DND-41 (cell line): ENCODE measurements around the gene PPP1R13L.

Experiments used
- ATAC-seq: fragments of 200-7000 bp; cut with Tn5 transposase; 3 replicates; pipeline ENCODE4 v1.9.1; 2021; ENCODE audit warnings: low read depth; ENCODE audit not compliant: insufficient read depth
- DNase-seq: peaks from one replicate; pipeline ENCODE4 v3.0.0-alpha.2; 2020
- H2AFZ ChIP-seq: 2 replicates; pipeline ENCODE4 v1.6.0; 2012; ENCODE audit warnings: low read depth, low read length
- H3K27ac ChIP-seq: 2 replicates; pipeline ENCODE4 v1.5.1; 2012; ENCODE audit warnings: low read length, inconsistent platforms
- H3K27me3 ChIP-seq: fragments of 200-600 bp; sonication (generic); 2 replicates; pipeline ENCODE4 v1.6.0; 2012; ENCODE audit warnings: low read length, mild to moderate bottlenecking, inconsistent platforms; ENCODE audit not compliant: insufficient read depth, poor library complexity
- H3K36me3 ChIP-seq: 2 replicates; pipeline ENCODE4 v1.5.1; 2012; ENCODE audit warnings: low read length, inconsistent platforms; ENCODE audit not compliant: insufficient read depth
- H3K4me1 ChIP-seq: 2 replicates; pipeline ENCODE4 v1.5.1; 2012; ENCODE audit warnings: mild to moderate bottlenecking, low read length; ENCODE audit not compliant: insufficient read depth
- H3K4me2 ChIP-seq: 2 replicates; pipeline ENCODE4 v1.6.0; 2012; ENCODE audit warnings: mild to moderate bottlenecking, moderate library complexity, low read length, inconsistent platforms; ENCODE audit not compliant: insufficient read depth
- H3K4me3 ChIP-seq, 2 experiments: fragments of 200-600 bp in 1 of 2; shearing (Covaris generic) in 1 of 2; 2 replicates each; pipeline ENCODE4 v1.5.1; 2012 to 2016; ENCODE audit warnings: inconsistent platforms in 2 of 2, low read length in 2 of 2, mild to moderate bottlenecking in 2 of 2, low read depth in 1 of 2, moderate library complexity in 1 of 2
- H3K79me2 ChIP-seq: 2 replicates; pipeline ENCODE4 v1.6.0; 2012; ENCODE audit warnings: low read length, inconsistent platforms; ENCODE audit not compliant: insufficient read depth
- H3K9ac ChIP-seq: 2 replicates; pipeline ENCODE4 v1.6.0; 2012; ENCODE audit warnings: low read depth, mild to moderate bottlenecking, inconsistent platforms, low read length, moderate library complexity
- H3K9me3 ChIP-seq: 2 replicates; pipeline ENCODE4 v1.5.1; 2012; ENCODE audit warnings: low read length, moderate library complexity, mild to moderate bottlenecking, inconsistent platforms; ENCODE audit not compliant: insufficient read depth, severe bottlenecking
- H4K20me1 ChIP-seq: 2 replicates; pipeline ENCODE4 v1.6.0; 2012; ENCODE audit warnings: low read length; ENCODE audit not compliant: insufficient read depth
- CTCF ChIP-seq: IDR thresholded peaks from 2 replicates; pipeline ENCODE4 v1.5.1; 2012; ENCODE audit warnings: borderline replicate concordance, low read length, moderate library complexity, mild to moderate bottlenecking; ENCODE audit not compliant: poor library complexity, severe bottlenecking; ENCODE audit errors: extremely low read depth
- EZH2 ChIP-seq: IDR thresholded peaks from 3 replicates; pipeline ENCODE4 v1.6.1; 2012; ENCODE audit warnings: borderline replicate concordance, low read depth, mild to moderate bottlenecking, moderate library complexity, low read length, inconsistent platforms; ENCODE audit not compliant: severe bottlenecking

The PPP1R13L gene

GRCh38 chr19:45423033-45423588 is 18.2 kb upstream of the PPP1R13L start:
- H3K4me3 ChIP-seq, result peak overlapping the region; percentile 70 to 76
- TF ChIP-seq CTCF (no peak), EZH2 (no peak)
- H3K9me3 ChIP-seq, result no peaks in the 10 kb centered on the region
- peak overlapping the region; percentile 89 for H2AFZ ChIP-seq
- H3K9ac ChIP-seq, result peak overlapping the region; percentile 66
- H3K79me2 ChIP-seq, result peaks cover 11% of the 10 kb centered on the region
- peak overlapping the region; percentile 64 for H3K27ac ChIP-seq
- H3K4me1 ChIP-seq, result peaks cover 43% of the 10 kb centered on the region
- peak overlapping the region; percentile 96 for H3K4me2 ChIP-seq
- H4K20me1 ChIP-seq, result peaks cover 3% of the 10 kb centered on the region; the same call in 1 of the 2 replicates
- ATAC-seq, result no peak; the same call in 2 of the 3 replicates
- no peak for DNase-seq
- peaks cover 20% of the 10 kb centered on the region for H3K36me3 ChIP-seq
- H3K27me3 ChIP-seq, result no peaks in the 10 kb centered on the region

DNA sequence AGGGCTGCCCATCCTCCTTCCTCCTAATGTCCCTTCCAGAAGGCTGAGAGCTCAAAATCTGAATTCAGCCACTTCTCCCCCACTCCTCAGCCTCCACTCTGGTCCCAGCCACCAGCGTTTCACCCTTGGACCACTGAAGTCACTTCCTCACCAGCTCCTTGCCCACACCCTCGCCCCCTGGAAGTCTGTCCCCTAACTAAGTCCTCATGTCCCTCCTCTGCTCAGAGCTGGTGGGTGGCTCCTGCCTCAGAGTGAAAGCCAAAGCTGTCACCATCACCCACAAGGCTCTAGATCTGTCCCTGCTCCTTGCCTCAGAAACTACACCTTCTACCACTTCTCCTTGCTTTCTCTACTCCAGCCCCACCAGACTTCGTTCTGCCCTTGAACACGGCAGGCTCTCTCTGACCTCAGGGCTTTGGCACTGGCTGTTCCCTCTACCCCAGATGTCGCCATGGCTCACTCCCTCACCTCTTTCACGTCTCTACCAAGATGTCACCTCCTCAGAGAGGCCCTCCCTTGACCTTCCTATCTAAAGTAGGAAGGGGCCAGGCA is 17.2 kb upstream of the PPP1R13L start:
- no peaks in the 10 kb centered on the region for H3K9me3 ChIP-seq
- H3K9ac ChIP-seq, result no peak overlapping the region
- H3K27ac ChIP-seq, result no peak overlapping the region
- no peak overlapping the region for H2AFZ ChIP-seq
- TF ChIP-seq EZH2 (no peak), CTCF (no peak)
- ATAC-seq, result no peak
- H3K36me3 ChIP-seq, result peaks cover 26% of the 10 kb centered on the region
- no peak overlapping the region for H3K4me3 ChIP-seq
- peak overlapping the region; percentile 34; the same call in 1 of the 2 replicates for H3K4me2 ChIP-seq
- no peak for DNase-seq
- peaks cover 40% of the 10 kb centered on the region for H3K4me1 ChIP-seq
- no peaks in the 10 kb centered on the region for H3K27me3 ChIP-seq
- H4K20me1 ChIP-seq, result peaks cover 3% of the 10 kb centered on the region; the same call in 1 of the 2 replicates
- H3K79me2 ChIP-seq, result peaks cover 11% of the 10 kb centered on the region

DNA sequence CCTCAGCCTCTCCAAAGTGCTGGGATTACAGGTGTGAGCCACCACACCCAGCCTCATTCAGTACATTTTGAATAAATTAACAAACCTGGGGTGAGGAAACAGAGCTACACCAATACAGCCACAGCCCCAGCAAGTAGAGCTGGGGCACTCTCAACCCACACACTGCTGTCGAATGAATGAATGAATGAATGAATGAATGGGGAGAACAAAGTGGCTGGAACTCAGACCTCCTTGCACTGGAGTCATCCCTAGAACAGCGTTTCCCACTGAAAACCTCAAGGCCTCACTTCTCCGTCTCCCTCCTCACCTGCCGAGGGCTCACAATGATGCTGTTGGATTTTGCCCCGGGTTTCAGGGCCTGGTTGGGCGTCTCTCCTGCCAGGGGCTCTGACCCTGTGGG is 16.0 kb upstream of the PPP1R13L start:
- Histone ChIP-seq H3K9ac (no peak overlapping the region), H4K20me1 (peaks cover 3% of the 10 kb centered on the region; the same call in 1 of the 2 replicates), H3K4me3 (no peak overlapping the region), H3K4me2 (no peak overlapping the region), H3K36me3 (peaks cover 27% of the 10 kb centered on the region), H3K4me1 (peaks cover 40% of the 10 kb centered on the region), H3K79me2 (peaks cover 11% of the 10 kb centered on the region), H2AFZ (no peak overlapping the region), H3K9me3 (no peaks in the 10 kb centered on the region), H3K27ac (no peak overlapping the region), H3K27me3 (no peaks in the 10 kb centered on the region)
- ATAC-seq, result no peak
- no peak for DNase-seq
- TF ChIP-seq CTCF (no peak), EZH2 (no peak)
